ENCODE data around the gene CYP27A1.
"Not testable (repeated sequence)": the region's sequence is repeated elsewhere in the genome, so short reads cannot be mapped to it uniquely, and the experiment has no call there.

Gene CYP27A1

GRCh38 chr2:218781691-218782527, at the start of gene CYP27A1:
Gene CYP27A1 (plus strand): TSS chr2:218782147. CDS start chr2:218782183, 36 bp downstream.
- DNase-seq = no peak

GRCh38 chr2:218732761-218733158, 49.2 kb upstream of the CYP27A1 start:
- no peak for DNase-seq

- peak; percentile 97 for DNase-seq
Observed at GRCh38 chr2:218733171-218734021, 48.6 kb upstream of the CYP27A1 start.

- DNase-seq = no peak
Observed at GRCh38 chr2:218734190-218734975, 47.6 kb upstream of the CYP27A1 start.

- no peak for DNase-seq
Observed at GRCh38 chr2:218736531-218736930, 45.4 kb upstream of the CYP27A1 start.

GRCh38 chr2:218743068-218743467, 38.9 kb upstream of the CYP27A1 start:
- no peak for DNase-seq

GRCh38 chr2:218744615-218745014, 37.3 kb upstream of the CYP27A1 start:
- no peak for DNase-seq

- DNase-seq = peak; percentile 85
Observed at GRCh38 chr2:218745160-218745558, 36.8 kb upstream of the CYP27A1 start.

GRCh38 chr2:218745559-218746469, 36.1 kb upstream of the CYP27A1 start:
- DNase-seq = no peak

GRCh38 chr2:218746470-218746795, 35.5 kb upstream of the CYP27A1 start:
- DNase-seq = no peak

- no peak for DNase-seq
Observed at GRCh38 chr2:218746960-218747359, 35.0 kb upstream of the CYP27A1 start.

GRCh38 chr2:218748741-218749441, 33.1 kb upstream of the CYP27A1 start:
- no peak for DNase-seq

GRCh38 chr2:218754201-218754600, 27.7 kb upstream of the CYP27A1 start:
- DNase-seq = no peak

- no peak for DNase-seq
Observed at GRCh38 chr2:218754781-218755180, 27.2 kb upstream of the CYP27A1 start.

- DNase-seq = no peak
Observed at GRCh38 chr2:218755198-218755566, 26.8 kb upstream of the CYP27A1 start.

GRCh38 chr2:218755567-218756404, 26.2 kb upstream of the CYP27A1 start:
- DNase-seq = no peak

GRCh38 chr2:218756599-218757377, 25.2 kb upstream of the CYP27A1 start:
- no peak for DNase-seq

- no peak for DNase-seq
Observed at GRCh38 chr2:218761795-218762194, 20.2 kb upstream of the CYP27A1 start.

- DNase-seq = not testable (repeated sequence)
Observed at GRCh38 chr2:218772759-218773158, 9.2 kb upstream of the CYP27A1 start.

- DNase-seq = no peak
Observed at GRCh38 chr2:218773881-218774280, 8.1 kb upstream of the CYP27A1 start.

Measured in GF-D8 (cell line).